SHP77 treated with DMSO at 0.1 percent for 48 hours (cell line): Measurements from ENCODE around the gene MYLK2.
A peak's percentile ranks its signal among the peaks of the same experiment; 100 is the strongest.
"Not testable (repeated sequence)": the region's sequence is repeated elsewhere in the genome, so short reads cannot be mapped to it uniquely, and the experiment has no call there.

Experiments
- DNase-seq: peaks from one replicate; lab custom pipeline; 2025; lab: John Stamatoyannopoulos, UW

The MYLK2 gene

DNA sequence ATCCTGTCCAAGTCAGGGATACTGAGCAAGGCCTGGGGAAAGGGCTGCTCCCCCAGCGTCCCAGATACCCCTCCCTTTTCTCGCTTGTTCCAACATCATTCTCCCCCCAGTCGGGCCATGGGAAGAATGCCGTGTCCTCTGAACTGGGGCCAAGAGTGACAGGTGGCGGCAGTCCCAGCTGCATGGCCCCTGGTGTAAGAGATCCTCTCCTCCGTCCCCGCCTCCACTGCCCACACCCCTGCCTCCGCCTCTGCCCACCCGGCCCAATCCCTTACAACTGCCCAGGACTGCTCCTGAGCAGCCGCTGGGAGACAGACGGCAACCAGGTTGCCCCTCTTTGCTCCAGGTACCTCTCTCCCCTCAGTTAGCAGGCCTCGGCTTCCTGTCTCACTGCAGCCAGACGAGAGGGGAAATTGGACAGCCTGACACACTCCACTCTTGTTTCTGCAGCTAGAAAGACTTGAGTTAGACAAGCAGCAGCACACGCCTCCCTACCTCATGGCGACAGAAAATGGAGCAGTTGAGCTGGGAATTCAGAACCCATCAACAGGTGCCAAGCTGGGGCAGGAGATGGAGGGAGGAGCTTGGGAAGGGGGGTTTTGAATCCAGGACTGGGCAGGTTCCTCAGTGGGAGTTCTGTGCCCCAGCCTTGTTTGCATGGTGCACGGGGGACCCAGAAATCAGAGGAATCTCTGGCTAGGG lies at the start of gene MYLK2:
MYLK2 (plus strand) TSS at position 274 of the 702 bp plus-strand sequence; CDS start at position 499, 225 bp downstream.
- peak; percentile 51 for DNase-seq

DNA sequence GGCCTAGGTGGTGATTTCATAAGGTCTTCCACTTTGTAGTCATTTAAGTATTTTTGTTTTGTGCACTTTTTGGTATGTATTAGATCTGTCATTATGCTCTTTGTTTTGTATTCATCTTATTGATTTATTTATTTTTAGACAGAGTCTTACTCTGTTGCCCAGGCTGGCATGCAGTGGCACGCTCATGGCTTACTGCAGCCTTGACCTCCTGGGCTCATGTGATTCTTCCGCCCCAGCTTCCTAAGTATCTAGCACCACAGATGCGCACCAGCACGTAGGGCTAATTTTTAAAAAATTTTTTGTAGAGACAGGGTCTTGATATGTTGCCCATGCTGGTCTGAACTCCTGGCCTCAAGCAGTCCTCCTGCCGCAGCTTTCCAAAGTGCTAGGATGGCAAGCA lies 49.5 kb upstream of the MYLK2 start:
- no peak for DNase-seq

DNA sequence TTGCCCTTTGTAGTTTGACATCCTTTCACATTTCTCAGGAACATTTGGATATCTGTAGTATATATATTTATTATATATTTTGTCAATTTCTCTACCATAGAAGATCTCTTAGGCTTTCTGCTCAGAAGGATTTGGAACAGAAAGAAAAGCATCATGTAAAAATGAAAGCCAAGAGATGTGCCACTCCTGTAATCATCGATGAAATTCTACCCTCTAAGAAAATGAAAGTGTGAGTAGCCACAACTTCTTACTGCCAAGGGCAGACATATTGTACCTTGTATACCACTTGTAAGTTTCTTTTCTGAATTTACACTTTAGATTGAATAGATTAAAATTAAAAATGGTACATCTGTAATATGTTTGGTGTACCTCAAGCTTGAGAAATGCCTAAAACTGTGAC lies 48.9 kb upstream of the MYLK2 start:
- no peak for DNase-seq

DNA sequence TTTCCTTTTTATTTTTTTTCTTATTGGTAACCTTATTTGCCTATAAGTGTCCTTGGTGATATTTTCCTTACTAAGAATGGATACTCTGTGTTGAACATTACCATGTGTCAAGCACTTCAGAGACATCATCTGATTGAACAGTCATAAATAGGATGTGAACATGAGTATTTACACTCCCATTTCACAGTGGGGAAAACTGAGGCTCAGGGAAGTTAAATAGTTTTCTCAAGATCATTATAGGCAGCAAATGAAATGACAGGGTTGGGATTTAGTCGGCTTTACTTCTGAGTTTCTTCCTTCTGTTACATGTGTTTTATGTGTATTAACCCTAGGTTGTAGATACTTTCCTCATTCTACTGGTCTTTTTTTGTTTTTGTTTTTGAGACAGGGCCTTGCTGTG lies 44.7 kb upstream of the MYLK2 start:
- no peak for DNase-seq

DNA sequence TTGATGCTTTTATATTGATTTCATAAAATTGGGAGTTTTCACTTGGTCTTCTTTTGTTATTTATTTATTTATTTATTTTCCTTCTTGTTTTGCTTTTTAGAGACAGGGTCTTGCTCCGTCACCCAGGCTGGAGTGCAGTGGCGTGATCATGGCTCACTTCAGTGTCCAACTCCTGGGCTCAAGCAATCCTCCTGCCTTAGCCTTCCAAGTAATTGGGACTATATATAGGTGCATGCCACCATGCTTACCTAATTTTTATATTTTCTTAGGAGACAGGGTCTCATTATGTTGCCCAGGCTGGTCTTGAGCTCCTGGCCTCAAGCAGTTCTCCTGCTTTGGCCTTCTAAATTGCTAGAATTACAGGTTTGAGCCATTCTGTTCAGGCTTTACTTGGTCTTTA lies 38.3 kb upstream of the MYLK2 start:
- DNase-seq, result no peak

DNA sequence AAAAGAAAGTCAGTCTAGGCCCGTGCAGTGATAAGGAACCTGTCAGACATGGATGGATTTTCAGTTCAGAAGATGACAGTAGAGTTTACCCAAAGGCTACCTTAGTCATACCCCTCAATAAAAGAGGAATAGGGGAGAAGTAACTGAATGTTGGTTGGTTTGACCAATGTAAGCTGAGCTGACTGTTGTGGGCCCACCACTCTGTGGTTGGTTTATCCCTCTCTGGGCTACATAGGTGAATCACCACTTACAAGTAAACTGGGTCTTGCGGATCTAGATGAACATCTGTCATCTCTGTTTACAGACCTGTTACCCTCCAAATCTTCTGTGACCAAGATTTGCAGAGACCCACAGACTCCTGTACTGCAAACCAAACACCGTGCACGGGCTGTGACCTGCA lies 37.2 kb upstream of the MYLK2 start:
- DNase-seq, result no peak

DNA sequence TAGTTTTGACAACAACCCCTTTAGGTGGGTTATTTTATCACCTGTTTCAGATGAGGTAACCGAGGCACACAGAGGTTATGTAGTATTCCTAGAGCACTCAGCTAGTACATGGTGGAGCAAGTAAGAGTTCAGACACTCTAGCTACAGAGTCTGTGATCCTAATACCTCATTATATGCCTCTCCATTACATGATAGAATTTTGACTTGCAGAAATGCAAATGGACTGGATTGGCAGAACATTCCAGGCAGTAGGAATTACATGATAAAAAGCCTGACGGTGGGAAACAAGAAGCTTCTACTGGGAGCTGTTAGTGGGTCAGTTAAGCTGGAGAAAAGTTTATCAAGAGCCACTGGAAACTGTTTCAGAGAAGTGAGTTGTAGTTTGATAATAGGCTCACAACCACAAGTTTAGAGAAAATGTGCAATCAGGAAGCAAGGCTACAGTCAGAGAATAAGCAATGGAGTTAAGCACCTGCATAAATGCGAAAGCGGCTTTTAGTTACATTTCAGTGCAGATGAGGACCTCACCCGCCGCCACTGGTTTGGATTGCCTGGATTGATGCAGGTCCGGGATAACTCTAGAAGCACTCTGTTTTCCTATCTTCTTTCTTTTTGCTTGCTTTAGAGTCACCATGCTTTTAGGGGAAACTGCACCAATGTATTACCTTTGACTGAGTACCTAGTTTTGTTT lies 34.7 kb upstream of the MYLK2 start:
- DNase-seq, result no peak

DNA sequence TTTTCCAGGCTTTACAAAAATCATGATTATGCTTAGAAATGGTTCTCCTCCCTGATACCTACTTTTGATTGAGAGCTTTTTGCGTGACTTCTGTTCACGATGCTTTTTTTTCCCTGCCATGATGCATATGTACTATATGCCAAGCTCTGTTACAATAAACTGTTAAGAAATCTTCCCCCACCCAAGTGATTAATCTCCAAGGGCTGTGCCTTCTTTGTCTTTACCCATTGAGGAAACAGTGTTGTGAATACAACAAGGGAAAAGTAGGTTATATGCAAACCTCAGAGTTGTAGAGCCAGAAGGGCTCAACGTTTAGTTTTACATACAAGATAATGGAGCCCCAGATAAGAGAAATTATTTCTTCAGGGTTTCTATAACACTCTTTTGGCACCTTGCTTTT lies 34.1 kb upstream of the MYLK2 start:
- DNase-seq, result no peak

DNA sequence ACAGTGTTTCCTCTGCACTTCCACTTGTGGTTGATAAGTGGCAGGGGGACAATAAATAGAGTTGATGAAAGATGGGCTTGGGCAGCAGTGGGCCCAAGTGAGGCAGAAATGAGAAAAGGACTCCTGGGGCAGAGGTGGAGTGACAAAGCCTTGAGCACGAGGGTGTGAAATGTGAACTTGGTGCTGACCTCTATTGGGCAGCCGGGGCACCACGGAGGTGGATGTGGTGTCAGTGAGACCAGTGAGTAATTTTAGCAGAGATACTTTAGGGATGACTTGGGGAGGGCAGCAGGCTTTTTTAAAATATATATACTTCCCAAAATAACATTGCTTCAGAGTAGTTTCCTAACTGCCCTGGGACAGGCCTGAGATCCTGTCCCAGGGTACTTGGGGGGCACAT lies 30.6 kb upstream of the MYLK2 start:
- DNase-seq, result no peak

DNA sequence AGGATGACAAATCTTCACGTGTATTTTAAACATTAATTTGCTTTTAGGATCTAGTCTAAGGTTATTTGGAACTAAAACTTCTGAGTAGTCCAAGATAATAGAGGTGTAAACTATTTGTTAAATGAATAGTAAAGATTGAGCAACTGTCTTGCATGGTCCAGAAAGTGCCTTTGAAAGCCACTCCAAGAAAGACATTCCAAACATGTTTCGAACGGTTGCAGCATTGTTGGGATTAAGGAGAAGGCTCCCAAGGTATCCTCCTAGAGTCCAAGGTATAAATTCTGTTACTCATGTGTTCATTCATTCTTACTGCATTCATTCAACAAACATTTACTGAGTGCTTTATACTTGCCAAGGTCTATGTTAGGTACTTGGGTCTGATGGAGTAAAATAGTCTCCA lies 28.8 kb upstream of the MYLK2 start:
- DNase-seq, result no peak

DNA sequence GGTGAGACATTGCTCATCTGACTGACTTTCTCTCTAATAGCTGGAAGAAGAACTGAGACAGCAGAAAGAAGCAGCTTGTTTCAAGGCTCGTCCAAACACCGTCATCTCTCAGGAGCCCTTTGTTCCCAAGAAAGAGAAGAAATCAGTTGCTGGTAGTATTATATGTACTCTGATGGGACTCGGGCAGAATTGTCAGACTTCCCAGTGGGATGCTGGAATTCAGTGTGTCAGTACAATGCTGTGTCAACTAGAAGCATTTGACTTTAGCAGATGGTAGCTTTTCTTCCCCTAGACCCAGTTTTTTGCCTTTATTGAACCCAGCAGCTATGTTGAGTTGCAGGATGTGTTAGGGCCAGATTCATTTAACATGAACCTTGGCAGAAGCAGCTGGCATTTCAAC lies 21.8 kb upstream of the MYLK2 start:
- no peak for DNase-seq

DNA sequence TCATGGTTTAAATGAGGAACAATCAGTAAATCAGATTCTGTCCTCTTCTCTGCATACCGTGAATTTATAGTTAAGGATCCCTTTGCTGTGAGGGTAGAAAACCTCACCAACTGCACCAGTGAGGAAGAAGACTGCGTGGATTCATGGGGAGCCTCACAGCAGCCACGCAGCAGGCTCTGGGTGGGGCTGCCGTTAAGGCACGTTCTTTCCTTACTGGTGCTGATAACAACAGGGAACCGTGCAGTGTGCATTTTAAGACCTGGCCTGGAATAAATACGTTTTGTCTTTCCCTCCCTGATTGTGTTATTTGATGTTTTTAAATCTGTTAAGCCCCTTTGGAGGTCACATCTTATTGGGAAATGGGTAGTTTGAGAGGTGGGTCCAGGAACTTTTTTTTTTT lies 17.6 kb upstream of the MYLK2 start:
- no peak for DNase-seq

DNA sequence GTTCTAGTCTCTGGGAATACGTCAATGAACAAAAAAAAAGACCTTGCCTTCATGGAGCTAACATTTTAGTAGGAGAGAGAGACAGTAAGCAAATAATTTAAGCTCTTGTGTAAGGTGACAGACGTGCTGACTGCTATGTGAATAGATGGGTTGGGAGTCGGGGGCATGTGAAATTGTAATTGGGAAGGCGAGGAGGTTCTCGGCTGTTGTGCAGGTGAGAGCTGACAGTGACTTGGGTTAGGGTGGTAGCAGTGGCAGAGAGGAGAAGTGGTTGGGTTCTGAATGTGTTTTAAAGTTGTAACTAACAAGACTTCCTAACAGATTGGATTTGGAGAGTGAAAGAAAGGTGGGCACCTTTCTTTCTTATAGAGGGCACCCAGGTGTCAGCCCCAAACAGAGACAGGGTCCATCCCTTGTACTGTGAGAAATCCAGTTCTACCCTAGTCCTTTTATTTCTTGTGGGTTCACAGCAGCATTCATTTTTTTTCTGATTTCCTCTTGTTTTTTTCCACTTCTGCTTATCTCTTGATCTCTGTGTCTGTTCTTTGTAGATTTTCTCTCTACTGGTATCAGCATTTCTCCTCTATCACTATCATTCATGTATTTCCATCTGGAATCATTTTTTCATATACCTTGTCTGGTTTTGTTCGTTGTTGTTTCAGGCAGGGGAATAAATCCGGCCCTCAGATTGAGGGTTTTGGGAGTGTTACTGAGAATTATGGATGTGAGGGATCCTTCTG lies 15.4 kb upstream of the MYLK2 start:
- no peak for DNase-seq

DNA sequence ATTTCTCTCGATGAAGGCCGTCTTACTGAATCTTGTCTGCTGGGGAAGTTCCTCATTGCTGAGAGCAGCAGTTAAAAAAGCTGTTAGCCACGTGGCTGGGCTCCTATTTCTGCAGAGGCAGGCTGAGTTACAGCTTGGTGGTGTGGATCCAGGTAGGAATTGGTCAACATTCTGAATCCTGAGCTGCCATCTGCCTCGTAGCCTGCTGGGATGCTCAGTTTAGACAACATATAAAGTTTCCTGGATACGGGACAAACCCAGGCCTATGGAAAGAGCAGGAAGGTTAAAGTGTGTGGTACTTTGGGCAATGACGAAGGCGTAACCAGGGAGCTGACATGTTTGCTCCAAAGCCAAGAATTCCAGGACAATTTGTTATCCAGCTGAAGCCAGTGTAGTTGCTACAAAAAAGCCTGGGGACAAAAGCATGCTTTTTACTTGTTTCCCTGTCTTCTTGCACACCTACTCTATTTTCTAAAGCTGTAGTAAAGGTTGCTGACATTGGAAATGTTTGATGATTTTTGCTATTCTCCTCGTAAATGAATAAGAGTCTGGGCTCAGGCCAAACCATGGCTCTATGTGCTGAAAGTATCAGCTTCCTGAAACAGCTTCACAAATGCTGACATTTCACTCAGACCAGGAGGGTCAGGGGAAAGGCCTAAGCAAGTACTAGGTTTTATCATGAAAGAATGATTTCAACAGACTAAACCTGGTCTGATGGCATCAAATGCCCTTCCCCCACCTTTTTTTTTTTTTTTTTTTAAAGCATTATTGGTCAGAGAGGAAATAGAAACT lies 12.4 kb upstream of the MYLK2 start:
- DNase-seq, result no peak

DNA sequence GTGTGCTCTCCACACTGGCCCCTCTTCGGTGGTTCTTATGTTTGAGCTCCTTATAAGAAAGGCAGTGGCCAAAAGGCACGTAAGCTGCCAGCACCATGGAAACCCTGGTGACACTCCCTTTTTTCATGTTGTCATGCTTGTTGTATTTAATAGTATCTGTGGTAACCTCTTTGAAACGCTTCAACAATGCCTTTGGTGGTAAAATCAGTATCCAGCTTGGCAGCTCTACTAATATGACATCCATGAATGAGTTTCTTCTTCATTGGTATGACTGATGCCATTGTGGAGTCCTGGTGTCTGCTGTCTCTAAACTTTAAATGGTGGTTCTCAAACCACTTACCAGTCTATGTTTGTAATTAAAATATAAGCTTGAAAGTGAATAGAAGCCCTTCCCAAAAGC lies 10.7 kb upstream of the MYLK2 start:
- DNase-seq, result no peak

DNA sequence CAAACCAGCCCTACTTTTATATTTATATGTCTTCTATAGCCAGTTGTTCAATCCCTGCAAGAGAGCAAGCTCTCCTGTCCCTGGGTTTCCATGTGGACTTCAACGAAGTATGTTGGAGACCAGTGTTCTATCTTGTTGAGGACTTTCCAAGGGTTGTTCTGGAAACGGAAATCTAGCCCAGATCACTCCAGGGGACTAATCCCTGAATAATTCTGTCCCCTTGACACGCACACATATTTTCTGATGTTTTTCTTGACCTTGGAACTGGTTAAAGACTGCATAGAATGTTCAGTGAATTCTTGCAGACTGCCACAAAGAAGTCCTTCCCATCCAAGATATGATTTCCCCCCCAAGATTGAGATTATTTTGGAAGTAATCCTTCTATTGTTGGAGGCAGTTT lies 9.5 kb upstream of the MYLK2 start:
- no peak for DNase-seq

DNA sequence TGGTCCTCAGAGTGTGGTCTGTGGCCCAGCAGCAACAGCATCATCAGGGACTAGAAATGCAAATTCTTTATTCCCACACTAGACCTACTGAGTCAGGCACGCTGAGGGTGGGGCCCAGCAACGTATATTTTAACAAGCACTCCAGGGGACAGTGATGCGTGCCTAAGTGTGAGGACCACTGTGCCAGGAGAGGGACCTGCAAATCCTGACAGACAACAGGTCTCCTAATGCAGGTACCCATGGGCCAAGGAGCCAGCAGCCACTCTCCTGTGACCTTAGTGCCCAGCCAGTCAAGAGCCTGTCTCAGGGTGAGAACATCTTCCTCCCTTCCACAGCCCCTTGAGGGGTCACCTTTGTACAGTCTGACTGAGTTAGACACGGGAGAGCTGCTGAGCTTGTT lies 8.0 kb upstream of the MYLK2 start:
- no peak for DNase-seq

DNA sequence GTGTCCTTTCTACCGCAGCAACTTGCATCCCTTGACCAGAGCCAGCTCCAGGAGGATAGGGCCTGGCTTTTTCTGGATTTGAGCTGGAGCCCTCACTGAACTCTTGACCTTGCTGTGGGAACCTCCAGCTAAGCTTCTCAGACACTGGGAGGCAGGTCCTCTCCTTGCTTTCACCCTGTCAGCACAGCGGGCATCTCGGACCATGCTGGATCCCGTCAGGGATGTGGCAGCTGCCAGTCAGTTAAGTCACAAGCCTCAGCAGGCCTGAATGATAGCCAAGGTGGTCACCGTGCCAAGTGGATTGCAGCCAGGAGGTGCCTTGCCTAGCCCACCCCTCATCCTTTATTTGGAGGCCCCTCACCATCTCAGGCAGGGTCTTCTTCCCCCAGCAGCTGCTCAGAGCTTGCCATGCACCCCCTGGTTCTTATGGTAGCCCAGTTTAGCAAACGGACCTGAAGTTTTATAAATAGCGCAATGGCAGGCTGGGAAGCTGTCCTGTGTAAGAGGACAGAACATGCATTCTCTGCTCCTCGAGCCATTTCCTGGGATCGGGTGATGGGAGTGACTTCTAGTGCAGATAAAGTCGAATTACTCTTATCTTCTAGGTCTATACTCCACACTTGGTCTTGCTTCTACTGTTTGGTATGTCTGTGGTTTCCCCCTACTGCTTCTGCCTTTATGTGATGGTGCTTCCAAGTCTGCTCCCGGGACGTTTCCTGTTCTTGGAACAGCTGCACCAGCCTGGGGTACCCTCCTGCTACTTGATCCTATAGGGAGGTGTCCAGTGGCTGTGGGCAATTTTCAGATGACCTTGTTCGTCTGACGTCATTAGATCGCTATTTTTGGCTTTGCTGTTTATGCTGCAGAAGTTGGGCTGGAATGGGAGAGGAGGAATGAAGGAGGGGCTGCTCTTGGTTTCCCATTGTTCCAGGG lies 7.1 kb upstream of the MYLK2 start:
- peak; percentile 56 for DNase-seq

DNA sequence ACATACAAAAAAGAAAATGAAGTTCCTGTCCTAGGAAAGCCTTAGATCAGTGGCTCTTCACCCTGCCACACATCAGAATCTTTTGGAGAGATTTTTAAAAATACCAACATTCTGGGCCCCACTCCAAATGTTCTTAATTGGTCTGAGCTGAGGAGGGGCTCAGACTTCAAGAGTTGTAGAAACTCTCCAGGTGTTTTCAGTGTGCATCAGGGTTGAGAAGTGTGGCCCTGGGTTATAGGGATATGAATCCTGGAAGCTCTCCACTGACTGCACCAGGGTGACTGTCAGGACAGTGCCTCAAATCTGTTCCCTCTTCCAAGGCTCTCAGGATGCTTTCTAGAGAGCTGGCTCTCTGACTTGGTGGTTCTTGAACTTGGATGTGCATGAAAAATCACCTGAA lies 5.5 kb upstream of the MYLK2 start:
- DNase-seq, result no peak

DNA sequence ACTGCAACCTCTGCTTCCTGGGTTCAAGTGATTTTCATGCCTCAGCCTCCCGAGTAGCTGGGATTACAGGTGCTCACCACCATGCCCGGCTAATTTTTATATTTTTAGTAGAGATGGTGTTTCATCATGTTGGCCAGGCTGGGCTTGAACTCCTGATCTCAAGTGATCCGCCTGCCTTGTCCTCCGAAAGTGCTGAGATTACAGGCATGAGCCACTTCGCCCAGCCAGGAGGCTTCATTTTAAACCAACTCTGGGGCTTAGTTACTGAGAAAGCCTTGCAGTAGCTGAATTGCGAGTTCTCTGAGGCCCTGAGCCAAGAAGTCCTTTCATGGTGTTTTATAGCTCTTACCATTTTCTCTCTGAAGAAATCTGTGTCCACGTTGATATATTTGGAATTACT lies 5.0 kb upstream of the MYLK2 start:
- DNase-seq, result not testable (repeated sequence)
